HepG2 (cell line): ENCODE results near the gene TBC1D14. TPM values are rescaled to one million over a fixed set of nuclear protein-coding genes. Genes with fewer than 3 reads are reported as not detected.

Experiments used
- ARNT ChIP-seq: fragments of 450-650 bp; IDR thresholded peaks from 2 replicates; pipeline ENCODE4 v1.6.1; 2017
- BRD4 ChIP-seq: sonication (generic); formaldehyde crosslinking; IDR thresholded peaks from 2 replicates; pipeline ENCODE4 v1.4.0; 2020; ENCODE audit warnings: missing genetic modification reagents
- DDIT3 ChIP-seq: sonication (generic); formaldehyde crosslinking; IDR thresholded peaks from 2 replicates; pipeline ENCODE4 v1.4.0; 2020; ENCODE audit warnings: mild to moderate bottlenecking, missing genetic modification reagents
- HNF4A ChIP-seq: sonication (generic); formaldehyde crosslinking; IDR thresholded peaks from 2 replicates; pipeline ENCODE4 v1.4.0; 2020; ENCODE audit warnings: missing genetic modification reagents
- IKZF5 ChIP-seq: IDR thresholded peaks from 2 replicates; pipeline ENCODE4 v1.6.1; 2018; ENCODE audit warnings: missing genetic modification reagents, mild to moderate bottlenecking, missing compliant biosample characterization
- KLF13 ChIP-seq: sonication (generic); formaldehyde crosslinking; IDR thresholded peaks from 2 replicates; pipeline ENCODE4 v1.4.0; 2020; ENCODE audit warnings: mild to moderate bottlenecking, missing genetic modification reagents
- MED8 ChIP-seq: sonication (generic); formaldehyde crosslinking; IDR thresholded peaks from 2 replicates; pipeline ENCODE4 v1.8.1; 2023; ENCODE audit warnings: mild to moderate bottlenecking, missing genetic modification reagents; ENCODE audit not compliant: insufficient replicate concordance
- MTF2 ChIP-seq: sonication (generic); formaldehyde crosslinking; IDR thresholded peaks from 2 replicates; pipeline ENCODE4 v1.5.0; 2020; ENCODE audit warnings: missing genetic modification reagents, borderline replicate concordance
- PRMT3 ChIP-seq: sonication (generic); formaldehyde crosslinking; IDR thresholded peaks from 2 replicates; pipeline ENCODE4 v1.8.1; 2022; ENCODE audit warnings: low read depth, mild to moderate bottlenecking, moderate library complexity, missing genetic modification reagents, borderline replicate concordance
- RARA ChIP-seq: IDR thresholded peaks from 2 replicates; pipeline ENCODE4 v1.6.1; 2016; ENCODE audit warnings: missing genetic modification reagents, missing compliant biosample characterization
- SUZ12 ChIP-seq: fragments of 150-350 bp; IDR thresholded peaks from 2 replicates; pipeline ENCODE4 v1.6.1; 2014; ENCODE audit warnings: low read depth, low read length
- ZBED4 ChIP-seq: sonication (generic); formaldehyde crosslinking; IDR thresholded peaks from 2 replicates; pipeline ENCODE4 v1.4.0; 2020; ENCODE audit warnings: missing genetic modification reagents, borderline replicate concordance
- ZHX1 ChIP-seq: sonication (generic); formaldehyde crosslinking; IDR thresholded peaks from 2 replicates; pipeline ENCODE4 v1.8.1; 2022; ENCODE audit warnings: low read depth, mild to moderate bottlenecking, missing genetic modification reagents
- ZNF276 ChIP-seq: sonication (generic); formaldehyde crosslinking; IDR thresholded peaks from 2 replicates; pipeline ENCODE4 v1.4.0; 2020; ENCODE audit warnings: mild to moderate bottlenecking, low read depth, missing genetic modification reagents
- ZNF549 ChIP-seq: sonication (generic); formaldehyde crosslinking; IDR thresholded peaks from 2 replicates; pipeline ENCODE4 v1.5.0; 2020; ENCODE audit warnings: missing genetic modification reagents
- ZNF644 ChIP-seq: IDR thresholded peaks from 2 replicates; pipeline ENCODE4 v1.6.1; 2016; ENCODE audit warnings: low read depth
- ZNF891 ChIP-seq: sonication (generic); formaldehyde crosslinking; IDR thresholded peaks from 2 replicates; pipeline ENCODE4 v1.5.0; 2020; ENCODE audit warnings: mild to moderate bottlenecking, missing genetic modification reagents
- polyA plus RNA-seq, 8 experiments: library from polyadenylated mRNA; depleted of rRNA in 3 of 8; stranded (reverse) in 7 of 8; unstranded in 1 of 8; fragments of >200 nt; fragmentation: Illumina TruSeq in 4 of 8; extraction: Trizol in 4 of 8; gene quantifications; 2 replicates each; pipeline versions ENCODE4 v1.2.1 to v1.2.3, GENCODE V29; 2011 to 2016; ENCODE audit warnings: low read depth in 4 of 8, missing spikeins in 1 of 8, mixed read lengths in 1 of 8; ENCODE audit not compliant: insufficient read depth in 1 of 8
- total RNA-seq, 5 experiments: library from RNA; depleted of rRNA; stranded (reverse); fragments of >200 nt; fragmentation: Illumina TruSeq; extraction: Trizol; gene quantifications; 2 replicates each; pipeline ENCODE4 v1.2.3, GENCODE V29; 2016; ENCODE audit warnings: low read depth in 1 of 5
- TF ChIP-seq, protein P1 (sequence below): sonication (generic); formaldehyde crosslinking; conservative IDR thresholded peaks from 2 replicates; pipeline ENCODE4 v1.4.0; 2020; ENCODE audit warnings: missing genetic modification reagents

TBC1D14 gene
- total and polyA plus RNA-seq, 2 of the 13 experiments (the other 11 are each of a cell fraction or from before 2014, with no cell fraction given) = 29.5 to 46.5 TPM

- TF ChIP-seq IKZF5 (CRISPR knock-in tag) (peak; percentile 85), HNF4A (CRISPR knock-in tag) (peak; percentile 21), MTF2 (CRISPR knock-in tag) (no peak), ARNT (no peak), ZNF644 (CRISPR knock-in tag) (no peak), ZHX1 (CRISPR knock-in tag) (peak; percentile 56; the same call in 1 of the 2 replicates), ZNF276 (CRISPR knock-in tag) (no peak), ZNF891 (CRISPR knock-in tag) (no peak), SUZ12 (no peak), DDIT3 (CRISPR knock-in tag) (no peak), ZNF549 (CRISPR knock-in tag) (no peak), ZBED4 (CRISPR knock-in tag) (no peak; the same call in 1 of the 2 replicates), PRMT3 (CRISPR knock-in tag) (no peak), BRD4 (CRISPR knock-in tag) (no peak; the same call in 1 of the 2 replicates), MED8 (no peak), KLF13 (CRISPR knock-in tag) (no peak), RARA (peak; percentile 64)
- TF ChIP-seq, protein P1, sequence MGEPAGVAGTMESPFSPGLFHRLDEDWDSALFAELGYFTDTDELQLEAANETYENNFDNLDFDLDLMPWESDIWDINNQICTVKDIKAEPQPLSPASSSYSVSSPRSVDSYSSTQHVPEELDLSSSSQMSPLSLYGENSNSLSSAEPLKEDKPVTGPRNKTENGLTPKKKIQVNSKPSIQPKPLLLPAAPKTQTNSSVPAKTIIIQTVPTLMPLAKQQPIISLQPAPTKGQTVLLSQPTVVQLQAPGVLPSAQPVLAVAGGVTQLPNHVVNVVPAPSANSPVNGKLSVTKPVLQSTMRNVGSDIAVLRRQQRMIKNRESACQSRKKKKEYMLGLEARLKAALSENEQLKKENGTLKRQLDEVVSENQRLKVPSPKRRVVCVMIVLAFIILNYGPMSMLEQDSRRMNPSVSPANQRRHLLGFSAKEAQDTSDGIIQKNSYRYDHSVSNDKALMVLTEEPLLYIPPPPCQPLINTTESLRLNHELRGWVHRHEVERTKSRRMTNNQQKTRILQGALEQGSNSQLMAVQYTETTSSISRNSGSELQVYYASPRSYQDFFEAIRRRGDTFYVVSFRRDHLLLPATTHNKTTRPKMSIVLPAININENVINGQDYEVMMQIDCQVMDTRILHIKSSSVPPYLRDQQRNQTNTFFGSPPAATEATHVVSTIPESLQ = no peak
Observed at GRCh38 chr4:6892190-6892908, 17.3 kb upstream of the TBC1D14 start (continued).
